NB4 (cell line): Measurements from ENCODE around the gene PDSS1.

Source experiments
- MAX ChIP-seq: IDR thresholded peaks from 2 replicates; pipeline ENCODE4 v1.6.1; 2011; ENCODE audit warnings: low read depth, low read length
- POLR2A ChIP-seq: IDR thresholded peaks from 2 replicates; pipeline ENCODE4 v1.6.1; 2011; ENCODE audit warnings: mild to moderate bottlenecking; ENCODE audit not compliant: insufficient read length; ENCODE audit errors: extremely low read depth
- TF ChIP-seq, protein P1 (sequence below): IDR thresholded peaks from one replicate; pipeline ENCODE4 v1.5.1; 2012; ENCODE audit warnings: low read depth, low read length

- TF ChIP-seq, protein P1, sequence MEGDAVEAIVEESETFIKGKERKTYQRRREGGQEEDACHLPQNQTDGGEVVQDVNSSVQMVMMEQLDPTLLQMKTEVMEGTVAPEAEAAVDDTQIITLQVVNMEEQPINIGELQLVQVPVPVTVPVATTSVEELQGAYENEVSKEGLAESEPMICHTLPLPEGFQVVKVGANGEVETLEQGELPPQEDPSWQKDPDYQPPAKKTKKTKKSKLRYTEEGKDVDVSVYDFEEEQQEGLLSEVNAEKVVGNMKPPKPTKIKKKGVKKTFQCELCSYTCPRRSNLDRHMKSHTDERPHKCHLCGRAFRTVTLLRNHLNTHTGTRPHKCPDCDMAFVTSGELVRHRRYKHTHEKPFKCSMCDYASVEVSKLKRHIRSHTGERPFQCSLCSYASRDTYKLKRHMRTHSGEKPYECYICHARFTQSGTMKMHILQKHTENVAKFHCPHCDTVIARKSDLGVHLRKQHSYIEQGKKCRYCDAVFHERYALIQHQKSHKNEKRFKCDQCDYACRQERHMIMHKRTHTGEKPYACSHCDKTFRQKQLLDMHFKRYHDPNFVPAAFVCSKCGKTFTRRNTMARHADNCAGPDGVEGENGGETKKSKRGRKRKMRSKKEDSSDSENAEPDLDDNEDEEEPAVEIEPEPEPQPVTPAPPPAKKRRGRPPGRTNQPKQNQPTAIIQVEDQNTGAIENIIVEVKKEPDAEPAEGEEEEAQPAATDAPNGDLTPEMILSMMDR = no peak
- TF ChIP-seq POLR2A (no peak), MAX (no peak)
Measured at GRCh38 chr10:26777686-26778085, 80.2 kb downstream of the PDSS1 start.
